Loucy (cell line): ENCODE results near the gene SLC6A1.

Source experiments
- H2AFZ ChIP-seq: fragments of 200-600 bp; sonication (generic); 2 replicates; pipeline ENCODE4 v1.6.0; 2016; ENCODE audit warnings: antibody characterized with exemption, mild to moderate bottlenecking, low read length, moderate library complexity
- H3F3A ChIP-seq: fragments of 200-600 bp; 2 replicates; pipeline ENCODE4 v1.6.0; 2016; ENCODE audit warnings: antibody characterized with exemption, low read depth, mild to moderate bottlenecking
- H3K27me3 ChIP-seq: fragments of 200-600 bp; sonication (generic); 2 replicates; pipeline ENCODE4 v1.6.1; 2014; ENCODE audit warnings: low read length, mild to moderate bottlenecking; ENCODE audit not compliant: insufficient read depth, poor library complexity, severe bottlenecking
- H3K36me3 ChIP-seq: fragments of 200-600 bp; sonication (generic); 2 replicates; pipeline ENCODE4 v1.6.1; 2016; ENCODE audit warnings: low read length; ENCODE audit not compliant: insufficient read depth
- H3K4me1 ChIP-seq: fragments of 200-600 bp; sonication (generic); 2 replicates; pipeline ENCODE4 v1.5.1; 2014; ENCODE audit warnings: low read length, mild to moderate bottlenecking; ENCODE audit not compliant: insufficient read depth, poor library complexity, severe bottlenecking
- H3K4me2 ChIP-seq: fragments of 200-600 bp; sonication (generic); 2 replicates; pipeline ENCODE4 v1.6.0; 2014; ENCODE audit warnings: antibody characterized with exemption, low read length, low read depth, mild to moderate bottlenecking; ENCODE audit not compliant: poor library complexity, severe bottlenecking
- H3K4me3 ChIP-seq: fragments of 200-600 bp; sonication (generic); 2 replicates; pipeline ENCODE4 v1.5.1; 2014; ENCODE audit warnings: low read length, mild to moderate bottlenecking, mixed read lengths; ENCODE audit not compliant: poor library complexity, severe bottlenecking
- H3K79me2 ChIP-seq: fragments of 200-600 bp; sonication (generic); 2 replicates; pipeline ENCODE4 v1.6.1; 2014; ENCODE audit warnings: low read length; ENCODE audit not compliant: insufficient read depth
- H3K9ac ChIP-seq: fragments of 200-600 bp; sonication (generic); 2 replicates; pipeline ENCODE4 v1.6.0; 2014; ENCODE audit warnings: mild to moderate bottlenecking, low read depth, low read length, moderate library complexity; ENCODE audit not compliant: poor library complexity, severe bottlenecking
- H3K9me2 ChIP-seq: fragments of 200-600 bp; sonication (generic); replicated peaks from 2 replicates; pipeline ENCODE4 v1.6.1; 2016; ENCODE audit warnings: low read depth, low read length, mixed read lengths
- H3K9me3 ChIP-seq: fragments of 200-600 bp; sonication (generic); 2 replicates; pipeline ENCODE4 v1.6.1; 2014; ENCODE audit warnings: mild to moderate bottlenecking, antibody characterized with exemption, low read length, low read depth; ENCODE audit not compliant: insufficient read depth
- H4K20me1 ChIP-seq: fragments of 200-600 bp; sonication (generic); 2 replicates; pipeline ENCODE4 v1.6.0; 2014; ENCODE audit warnings: antibody characterized with exemption, low read length, mild to moderate bottlenecking; ENCODE audit not compliant: insufficient read depth, poor library complexity, severe bottlenecking
- EZH2phosphoT487 ChIP-seq: fragments of 200-600 bp; IDR thresholded peaks from 2 replicates; pipeline ENCODE4 v1.6.1; 2018; ENCODE audit warnings: antibody characterized with exemption, mild to moderate bottlenecking, moderate library complexity, borderline replicate concordance
- TF ChIP-seq, protein P1 (sequence below): fragments of 200-600 bp; sonication (generic); conservative IDR thresholded peaks from 2 replicates; pipeline ENCODE4 v1.5.1; 2014; ENCODE audit warnings: mild to moderate bottlenecking, antibody characterized with exemption, low read length

SLC6A1 gene

GRCh38 chr3:11077466-11077865 lies 84.9 kb downstream of the SLC6A1 start:
- no peaks in the 10 kb centered on the region for H3K79me2 ChIP-seq
- H2AFZ ChIP-seq: no peak overlapping the region
- 0 out of 2 replicates have a peak, but pooled peaks cover 2% of the 10 kb centered on the region for H3K9me3 ChIP-seq
- H3K36me3 ChIP-seq: no peaks in the 10 kb centered on the region
- H4K20me1 ChIP-seq: no peaks in the 10 kb centered on the region
- H3K4me2 ChIP-seq: no peak overlapping the region
- TF ChIP-seq, protein P1, sequence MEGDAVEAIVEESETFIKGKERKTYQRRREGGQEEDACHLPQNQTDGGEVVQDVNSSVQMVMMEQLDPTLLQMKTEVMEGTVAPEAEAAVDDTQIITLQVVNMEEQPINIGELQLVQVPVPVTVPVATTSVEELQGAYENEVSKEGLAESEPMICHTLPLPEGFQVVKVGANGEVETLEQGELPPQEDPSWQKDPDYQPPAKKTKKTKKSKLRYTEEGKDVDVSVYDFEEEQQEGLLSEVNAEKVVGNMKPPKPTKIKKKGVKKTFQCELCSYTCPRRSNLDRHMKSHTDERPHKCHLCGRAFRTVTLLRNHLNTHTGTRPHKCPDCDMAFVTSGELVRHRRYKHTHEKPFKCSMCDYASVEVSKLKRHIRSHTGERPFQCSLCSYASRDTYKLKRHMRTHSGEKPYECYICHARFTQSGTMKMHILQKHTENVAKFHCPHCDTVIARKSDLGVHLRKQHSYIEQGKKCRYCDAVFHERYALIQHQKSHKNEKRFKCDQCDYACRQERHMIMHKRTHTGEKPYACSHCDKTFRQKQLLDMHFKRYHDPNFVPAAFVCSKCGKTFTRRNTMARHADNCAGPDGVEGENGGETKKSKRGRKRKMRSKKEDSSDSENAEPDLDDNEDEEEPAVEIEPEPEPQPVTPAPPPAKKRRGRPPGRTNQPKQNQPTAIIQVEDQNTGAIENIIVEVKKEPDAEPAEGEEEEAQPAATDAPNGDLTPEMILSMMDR: no peak
- TF ChIP-seq EZH2phosphoT487: no peak
- no peak overlapping the region for H3K9ac ChIP-seq
- no peaks in the 10 kb centered on the region for H3K27me3 ChIP-seq
- no peaks in the 10 kb centered on the region for H3F3A ChIP-seq
- no peaks in the 10 kb centered on the region for H3K9me2 ChIP-seq
- H3K4me3 ChIP-seq: no peak overlapping the region
- H3K4me1 ChIP-seq: no peaks in the 10 kb centered on the region

GRCh38 chr3:11078826-11079515 lies 86.4 kb downstream of the SLC6A1 start:
- no peak overlapping the region for H3K9ac ChIP-seq
- no peak for TF ChIP-seq EZH2phosphoT487
- TF ChIP-seq, protein P1: no peak
- H3K4me2 ChIP-seq: no peak overlapping the region
- no peaks in the 10 kb centered on the region for H3K27me3 ChIP-seq
- no peaks in the 10 kb centered on the region for H3K9me2 ChIP-seq
- no peaks in the 10 kb centered on the region for H3F3A ChIP-seq
- H3K4me3 ChIP-seq: no peak overlapping the region
- 0 out of 2 replicates have a peak, but pooled peaks cover 2% of the 10 kb centered on the region for H3K9me3 ChIP-seq
- H3K36me3 ChIP-seq: no peaks in the 10 kb centered on the region
- no peak overlapping the region for H2AFZ ChIP-seq
- H3K79me2 ChIP-seq: no peaks in the 10 kb centered on the region
- H3K4me1 ChIP-seq: no peaks in the 10 kb centered on the region
- H4K20me1 ChIP-seq: no peaks in the 10 kb centered on the region

DNA sequence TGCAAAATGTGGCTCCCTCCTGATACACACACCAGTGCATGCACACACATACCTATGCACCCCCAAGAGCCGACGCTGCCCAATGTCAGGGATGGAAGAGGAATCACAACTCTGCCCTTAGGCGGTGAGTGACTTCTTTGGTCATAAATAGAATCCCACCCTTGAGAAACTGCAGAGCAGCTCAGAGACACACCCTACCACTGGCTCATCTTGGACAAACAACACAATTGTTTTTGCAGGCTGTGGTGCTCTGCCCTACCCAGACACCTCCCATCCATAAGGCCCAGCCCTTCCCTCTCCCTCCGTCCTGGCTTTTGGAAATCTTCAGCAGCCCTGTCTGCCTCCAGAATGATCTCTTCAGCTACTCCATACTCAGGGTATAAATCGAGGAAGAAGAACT lies 87.9 kb downstream of the SLC6A1 start:
- H3K36me3 ChIP-seq: no peaks in the 10 kb centered on the region
- H3K4me1 ChIP-seq: no peaks in the 10 kb centered on the region
- no peak for TF ChIP-seq EZH2phosphoT487
- TF ChIP-seq, protein P1: no peak
- H3K9me3 ChIP-seq: no peaks in the 10 kb centered on the region
- no peaks in the 10 kb centered on the region for H3K9me2 ChIP-seq
- H3K4me2 ChIP-seq: no peak overlapping the region
- no peaks in the 10 kb centered on the region for H4K20me1 ChIP-seq
- no peaks in the 10 kb centered on the region for H3K79me2 ChIP-seq
- no peaks in the 10 kb centered on the region for H3K27me3 ChIP-seq
- H3K9ac ChIP-seq: no peak overlapping the region
- H3K4me3 ChIP-seq: no peak overlapping the region
- H2AFZ ChIP-seq: no peak overlapping the region
- H3F3A ChIP-seq: no peaks in the 10 kb centered on the region
